Left renal pelvis (tissue), 4 donors: ENCODE measurements around the gene ZNF597. TPM values are rescaled to one million over a fixed set of nuclear protein-coding genes. Genes with fewer than 3 reads are reported as not detected.

Source experiments
- DNase-seq, 4 donors: peaks; one replicate each; pipeline ENCODE4 v3.0.0-alpha.2; 2013; ENCODE audit warnings: low read depth in 4 of 4, low spot score in 3 of 4
- polyA plus RNA-seq, 4 donors: library from polyadenylated mRNA; unstranded; fragments of 120-200 nt; gene quantifications; one replicate each; pipeline ENCODE4 v1.2.1, GENCODE V29; 2013; ENCODE audit not compliant: insufficient read length in 4 of 4

Gene ZNF597
- polyA plus RNA-seq: 1 to 10 TPM; 3.4 to 4.2 (median 3.9) TPM

GRCh38 chr16:3443108-3444031 lies at the start of gene ZNF597, which contains the start of gene NAA60:
Gene ZNF597 (minus strand): TSS chr16:3443504. CDS start chr16:3443153, 351 bp downstream.
Gene NAA60 (plus strand): TSS chr16:3443680. CDS start chr16:3476228, 32,548 bp downstream.
- peak in 2 of 4 donors; percentile 76 to 86 for DNase-seq

GRCh38 chr16:3492356-3492755 lies 49.1 kb upstream of the ZNF597 start:
- no peak for DNase-seq

GRCh38 chr16:3490911-3491629 lies 47.8 kb upstream of the ZNF597 start:
- DNase-seq: no peak

GRCh38 chr16:3488801-3489200 lies 45.5 kb upstream of the ZNF597 start:
- DNase-seq: no peak

GRCh38 chr16:3487521-3488410 lies 44.5 kb upstream of the ZNF597 start:
- DNase-seq: no peak

- no peak for DNase-seq
Observed at GRCh38 chr16:3486506-3487215, 43.4 kb upstream of the ZNF597 start.

- DNase-seq: no peak
Observed at GRCh38 chr16:3485821-3486505, 42.7 kb upstream of the ZNF597 start.

GRCh38 chr16:3485097-3485745 lies 41.9 kb upstream of the ZNF597 start:
- DNase-seq: no peak

- DNase-seq: no peak
Observed at GRCh38 chr16:3484318-3485096, 41.2 kb upstream of the ZNF597 start.

- DNase-seq: no peak
Observed at GRCh38 chr16:3482659-3483241, 39.4 kb upstream of the ZNF597 start.

- no peak for DNase-seq
Observed at GRCh38 chr16:3481696-3482658, 38.7 kb upstream of the ZNF597 start.

- DNase-seq: no peak
Observed at GRCh38 chr16:3480901-3481695, 37.8 kb upstream of the ZNF597 start.

GRCh38 chr16:3479654-3480216 lies 36.4 kb upstream of the ZNF597 start:
- DNase-seq: no peak

- DNase-seq: no peak
Observed at GRCh38 chr16:3478242-3478925, 35.1 kb upstream of the ZNF597 start.

GRCh38 chr16:3476409-3476808 lies 33.1 kb upstream of the ZNF597 start:
- no peak for DNase-seq
